Tibial artery (tissue), 4 donors: ENCODE results near the gene TBC1D2B.
"Not testable (repeated sequence)": the region's sequence is repeated elsewhere in the genome, so short reads cannot be mapped to it uniquely, and the experiment has no call there.

ENCODE experiments used
- DNase-seq, 2 donors: peaks; one replicate each; pipeline ENCODE4 v3.0.0-alpha.2; 2019
- H3K27ac ChIP-seq, 2 donors: fragments of 200-600 bp; sonication (generic) in 1 of 2; 1 replicate in 1 of 2; 2 replicates in 1 of 2; pipeline ENCODE4 v1.5.1; 2018 to 2019; ENCODE audit warnings: mild to moderate bottlenecking in 1 of 2
- H3K27me3 ChIP-seq, 2 donors: fragments of 200-600 bp; sonication (generic) in 1 of 2; one replicate each; pipeline versions ENCODE4 v1.5.1 to v1.6.0; 2016 to 2019
- H3K36me3 ChIP-seq, 3 donors: fragments of 200-600 bp; sonication (generic) in 2 of 3; one replicate each; pipeline ENCODE4 v1.5.1; 2016 to 2019; ENCODE audit warnings: mild to moderate bottlenecking in 2 of 3
- H3K4me1 ChIP-seq, 4 donors: fragments of 200-600 bp; sonication (generic) in 2 of 4; 1 replicate in 3 of 4; 2 replicates in 1 of 4; pipeline ENCODE4 v1.5.1; 2016 to 2019
- H3K4me3 ChIP-seq, 2 donors: fragments of 200-600 bp; sonication (generic) in 1 of 2; 1 replicate in 1 of 2; 2 replicates in 1 of 2; pipeline ENCODE4 v1.5.1; 2018 to 2019; ENCODE audit warnings: mild to moderate bottlenecking in 2 of 2
- H3K9me3 ChIP-seq, 3 donors: fragments of 200-600 bp; sonication (generic) in 1 of 3; one replicate each; pipeline ENCODE4 v1.5.1; 2016 to 2019
- CTCF ChIP-seq, 2 experiments: fragments of 200-600 bp in 1 of 2; fragments of 450-650 bp in 1 of 2; IDR thresholded peaks; one replicate each; pipeline ENCODE4 v1.5.1; 2017 to 2019; ENCODE audit warnings: antibody characterized with exemption in 2 of 2, mild to moderate bottlenecking in 1 of 2, moderate library complexity in 1 of 2
- intact Hi-C: fragments of 100-400 bp; cut with DNase I; formaldehyde crosslinking; loops from one replicate; pipeline ENCODE4 v1.15.0; 2023; ENCODE audit warnings: low total_unique reads

Gene TBC1D2B

GRCh38 chr15:77988347-77989295 lies 88.9 kb downstream of the TBC1D2B start:
- no peaks in the 10 kb centered on the region for H3K36me3 ChIP-seq
- H3K4me1 ChIP-seq = peaks cover 5 to 48% (median 42%) of the 10 kb centered on the region in 4 donors
- H3K27ac ChIP-seq = no peak overlapping the region
- no peak overlapping the region for H3K4me3 ChIP-seq
- TF ChIP-seq CTCF (IDR thresholded peaks at IDR 0.05) = no peak
- peaks cover 0 to 9% of the 10 kb centered on the region in 2 donors for H3K27me3 ChIP-seq
- H3K9me3 ChIP-seq = no peaks in the 10 kb centered on the region
- DNase-seq = peak in 1 of 2 donors; percentile 62
- intact Hi-C loops = no loop called here

GRCh38 chr15:77987765-77988136 lies 89.8 kb downstream of the TBC1D2B start:
- H3K27me3 ChIP-seq, intact Hi-C loops, H3K27ac ChIP-seq, H3K9me3 ChIP-seq, H3K4me3 ChIP-seq, H3K36me3 ChIP-seq: not testable (repeated sequence)
- peaks cover 0 to 39% (median 34%) of the 10 kb centered on the region in 4 donors for H3K4me1 ChIP-seq
- peak in 1 of 2 donors; percentile 58 for DNase-seq

- DNase-seq = peak in 1 of 2 donors; percentile 63
- H3K27ac ChIP-seq = no peak overlapping the region
- no peak overlapping the region for H3K4me3 ChIP-seq
- no peaks in the 10 kb centered on the region for H3K36me3 ChIP-seq
- TF ChIP-seq CTCF (IDR thresholded peaks at IDR 0.05) = no peak
- peaks cover 0 to 35% (median 30%) of the 10 kb centered on the region in 4 donors for H3K4me1 ChIP-seq
- H3K27me3 ChIP-seq = peaks cover 0 to 9% of the 10 kb centered on the region in 2 donors
- H3K9me3 ChIP-seq = no peaks in the 10 kb centered on the region
- intact Hi-C loops = no loop called here
These were observed 90.4 kb downstream of the TBC1D2B start for GRCh38 chr15:77986891-77987764.

- DNase-seq = peak in 1 of 2 donors; percentile 59
- H3K27me3 ChIP-seq = peaks cover 0 to 9% of the 10 kb centered on the region in 2 donors
These were observed 91.5 kb downstream of the TBC1D2B start for GRCh38 chr15:77985931-77986480.

More at GRCh38 chr15:77985931-77986480, 91.5 kb downstream of the TBC1D2B start:
- no peak for TF ChIP-seq CTCF (IDR thresholded peaks at IDR 0.05)
- H3K4me3 ChIP-seq = no peak overlapping the region
- intact Hi-C loops = no loop called here
- H3K9me3 ChIP-seq = no peaks in the 10 kb centered on the region
- no peak overlapping the region for H3K27ac ChIP-seq
- no peaks in the 10 kb centered on the region for H3K36me3 ChIP-seq
- peaks cover 0 to 24% (median 19%) of the 10 kb centered on the region in 4 donors for H3K4me1 ChIP-seq
